Trophoblast cell (in vitro differentiated cells and primary cell): Measurements from ENCODE around the gene EDNRB.

ENCODE experiments used
- DNase-seq, 2 donors: peaks; one replicate each; pipeline ENCODE4 v3.0.0-alpha.2; 2016
- H2AFZ ChIP-seq: 2 replicates; pipeline ENCODE4 v1.6.1; 2013; ENCODE audit warnings: low read length, moderate library complexity, mild to moderate bottlenecking; ENCODE audit not compliant: insufficient read depth, poor library complexity
- H2AK5ac ChIP-seq: 2 replicates; pipeline ENCODE4 v1.6.1; 2013; ENCODE audit warnings: mild to moderate bottlenecking, low read length
- H2BK120ac ChIP-seq: 2 replicates; pipeline ENCODE4 v1.6.1; 2013; ENCODE audit warnings: low read length, mild to moderate bottlenecking, moderate library complexity; ENCODE audit not compliant: insufficient read depth, poor library complexity
- H2BK12ac ChIP-seq: 2 replicates; pipeline ENCODE4 v1.6.1; 2013; ENCODE audit warnings: mild to moderate bottlenecking, low read length, moderate library complexity
- H2BK5ac ChIP-seq: 2 replicates; pipeline ENCODE4 v1.6.1; 2013; ENCODE audit warnings: low read length, low read depth, moderate library complexity, mild to moderate bottlenecking; ENCODE audit not compliant: poor library complexity
- H3K14ac ChIP-seq: 2 replicates; pipeline ENCODE4 v1.6.1; 2013; ENCODE audit warnings: mild to moderate bottlenecking, low read length
- H3K18ac ChIP-seq: 2 replicates; pipeline ENCODE4 v1.6.1; 2013; ENCODE audit warnings: mild to moderate bottlenecking, low read length
- H3K23ac ChIP-seq: 2 replicates; pipeline ENCODE4 v1.6.1; 2013; ENCODE audit warnings: low read length
- H3K27ac ChIP-seq: 2 replicates; pipeline ENCODE4 v1.5.1; 2013; ENCODE audit warnings: low read depth, mild to moderate bottlenecking, inconsistent platforms, low read length, moderate library complexity
- H3K27me3 ChIP-seq: 2 replicates; pipeline ENCODE4 v1.6.1; 2013; ENCODE audit warnings: inconsistent platforms, mild to moderate bottlenecking, low read length, moderate library complexity; ENCODE audit not compliant: insufficient read depth
- H3K36me3 ChIP-seq, 2 experiments: 1 replicate in 1 of 2; 2 replicates in 1 of 2; pipeline ENCODE4 v1.6.1; 2013; ENCODE audit warnings: low read length in 2 of 2, mild to moderate bottlenecking in 2 of 2, moderate library complexity in 1 of 2; ENCODE audit not compliant: insufficient read depth in 2 of 2, control insufficient read depth in 1 of 2
- H3K4ac ChIP-seq: 2 replicates; pipeline ENCODE4 v1.6.1; 2013; ENCODE audit warnings: low read depth, mild to moderate bottlenecking, low read length, moderate library complexity
- H3K4me1 ChIP-seq, 2 experiments: 1 replicate in 1 of 2; 2 replicates in 1 of 2; pipeline ENCODE4 v1.6.1; 2013; ENCODE audit warnings: low read length in 2 of 2, mild to moderate bottlenecking in 2 of 2, moderate library complexity in 1 of 2; ENCODE audit not compliant: insufficient read depth in 2 of 2, control insufficient read depth in 1 of 2
- H3K4me2 ChIP-seq: 2 replicates; pipeline ENCODE4 v1.6.1; 2013; ENCODE audit warnings: inconsistent platforms, mild to moderate bottlenecking, low read length, moderate library complexity
- H3K4me3 ChIP-seq: 2 replicates; pipeline ENCODE4 v1.5.1; 2013; ENCODE audit warnings: mild to moderate bottlenecking, low read depth, low read length, inconsistent platforms
- H3K79me1 ChIP-seq: one replicate; pipeline ENCODE4 v1.6.1; 2013; ENCODE audit warnings: low read length
- H3K79me2 ChIP-seq: 2 replicates; pipeline ENCODE4 v1.6.1; 2013; ENCODE audit warnings: low read length, mild to moderate bottlenecking; ENCODE audit not compliant: control insufficient read depth, insufficient read depth, poor library complexity
- H3K9ac ChIP-seq: 2 replicates; pipeline ENCODE4 v1.6.1; 2013; ENCODE audit warnings: mild to moderate bottlenecking, low read length
- H3K9me3 ChIP-seq: 2 replicates; pipeline ENCODE4 v1.6.1; 2013; ENCODE audit warnings: low read depth, mild to moderate bottlenecking, control low read depth, inconsistent platforms, low read length; ENCODE audit not compliant: insufficient read depth
- H4K12ac ChIP-seq: 2 replicates; pipeline ENCODE4 v1.6.1; 2013; ENCODE audit warnings: low read depth, mild to moderate bottlenecking, low read length, moderate library complexity
- H4K8ac ChIP-seq: 2 replicates; pipeline ENCODE4 v1.6.1; 2013; ENCODE audit warnings: low read depth, mild to moderate bottlenecking, low read length, moderate library complexity
- H4K91ac ChIP-seq: one replicate; pipeline ENCODE4 v1.6.1; 2013; ENCODE audit warnings: low read depth, mild to moderate bottlenecking, low read length, moderate library complexity
- WGBS: extraction: QIAGEN DNeasy Blood & Tissue Kit; methylation state at CpG from one replicate; pipeline ENCODE4 v1.1.7; 2013; ENCODE audit warnings: missing lambda C conversion rate; ENCODE audit not compliant: insufficient read length, insufficient coverage; ENCODE audit errors: extremely low coverage; 5-methylcytosine and 5-hydroxymethylcytosine counted together

EDNRB gene

DNA sequence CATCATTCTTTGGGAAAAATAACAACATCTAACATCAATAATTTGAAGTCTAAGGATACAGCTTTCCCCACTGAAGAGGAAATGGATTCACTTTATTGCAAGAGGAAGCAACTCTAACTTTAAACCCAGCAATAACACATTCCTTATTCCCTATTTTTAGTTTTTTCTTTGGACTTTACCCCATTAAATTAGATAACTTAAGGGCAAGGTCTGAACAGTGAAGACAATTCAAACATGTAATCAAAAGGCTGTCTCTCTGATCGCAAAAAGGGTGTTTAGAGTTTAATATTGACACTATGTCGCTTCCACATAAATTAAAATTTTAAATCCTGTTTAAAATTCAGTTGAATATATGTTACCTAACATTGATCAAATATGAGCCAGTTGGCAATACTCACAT is 10.1 kb downstream of the EDNRB start:
- Histone ChIP-seq H3K4me3 (no peak overlapping the region), H3K9me3 (no peaks in the 10 kb centered on the region), H3K9ac (no peak overlapping the region), H3K4me1 (peaks cover 5 to 16% of the 10 kb centered on the region in 2 experiments), H3K27ac (peak overlapping the region; percentile 76), H3K79me2 (peaks cover 2% of the 10 kb centered on the region), H3K36me3 (peaks cover 0 to 11% of the 10 kb centered on the region in 2 experiments), H2AFZ (no peak overlapping the region), H3K23ac (no peak overlapping the region), H2AK5ac (no peak overlapping the region), H3K79me1 (peaks cover 13% of the 10 kb centered on the region), H2BK5ac (no peak overlapping the region), H4K8ac (no peak overlapping the region), H4K91ac (no peak overlapping the region), H4K12ac (no peak overlapping the region), H3K4ac (no peak overlapping the region), H3K4me2 (no peak overlapping the region), H2BK12ac (no peak overlapping the region), H2BK120ac (no peak overlapping the region), H3K27me3 (no peaks in the 10 kb centered on the region), H3K18ac (no peak overlapping the region), H3K14ac (no peak overlapping the region)
- no peak for DNase-seq
- WGBS, result no CpG with 5 or more reads among the region's 2 CpGs

GRCh38 chr13:77907666-77908341 is 10.8 kb downstream of the EDNRB start:
- H3K18ac ChIP-seq, result no peak overlapping the region
- H2BK120ac ChIP-seq, result no peak overlapping the region
- peak overlapping the region; percentile 79 for H3K27ac ChIP-seq
- no peaks in the 10 kb centered on the region for H3K9me3 ChIP-seq
- H2AK5ac ChIP-seq, result no peak overlapping the region
- peaks cover 5 to 16% of the 10 kb centered on the region in 2 experiments for H3K4me1 ChIP-seq
- no peak overlapping the region for H4K12ac ChIP-seq
- peak overlapping the region; percentile 50 for H3K4me2 ChIP-seq
- H3K23ac ChIP-seq, result no peak overlapping the region
- H3K4me3 ChIP-seq, result no peak overlapping the region
- H4K8ac ChIP-seq, result no peak overlapping the region
- no peak overlapping the region for H2BK12ac ChIP-seq
- H3K4ac ChIP-seq, result no peak overlapping the region
- WGBS, result no CpG with 5 or more reads among the region's 5 CpGs
- peaks cover 2 to 15% of the 10 kb centered on the region in 2 experiments for H3K36me3 ChIP-seq
- no peak overlapping the region for H3K14ac ChIP-seq
- peak overlapping the region; percentile 8 for H4K91ac ChIP-seq
- no peaks in the 10 kb centered on the region for H3K27me3 ChIP-seq
- peaks cover 2% of the 10 kb centered on the region for H3K79me2 ChIP-seq
- no peak for DNase-seq
- no peak overlapping the region for H2AFZ ChIP-seq
- peaks cover 13% of the 10 kb centered on the region for H3K79me1 ChIP-seq
- H3K9ac ChIP-seq, result no peak overlapping the region
- H2BK5ac ChIP-seq, result no peak overlapping the region

- peaks cover 2% of the 10 kb centered on the region for H3K79me2 ChIP-seq
- H3K23ac ChIP-seq, result no peak overlapping the region
- H3K27ac ChIP-seq, result no peak overlapping the region
Measured at GRCh38 chr13:77904031-77904430, 14.6 kb downstream of the EDNRB start.

DNA sequence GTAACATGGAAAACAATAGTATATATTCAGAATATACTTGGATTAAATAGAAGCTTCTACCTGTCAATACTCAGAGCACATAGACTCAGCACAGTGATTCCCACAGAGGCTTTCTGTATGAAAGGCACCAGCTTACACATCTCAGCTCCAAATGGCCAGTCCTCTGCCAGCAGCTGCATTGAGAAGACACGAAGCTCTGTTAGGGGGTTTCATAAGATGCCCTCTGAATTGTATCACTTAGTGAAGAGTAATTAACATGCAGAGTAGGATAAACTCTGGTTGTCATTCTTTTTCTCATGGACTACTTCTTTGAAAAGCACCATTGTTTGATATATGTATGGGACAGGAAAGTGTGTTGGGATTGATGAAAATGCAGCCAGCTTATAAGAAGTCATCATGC is 15.2 kb downstream of the EDNRB start:
- H3K27ac ChIP-seq, result no peak overlapping the region
- H3K23ac ChIP-seq, result no peak overlapping the region
- H2BK12ac ChIP-seq, result no peak overlapping the region
- no peak overlapping the region for H4K91ac ChIP-seq
- WGBS, result no CpG with 5 or more reads among the region's 1 CpG
- H3K18ac ChIP-seq, result no peak overlapping the region
- H3K79me2 ChIP-seq, result peaks cover 2% of the 10 kb centered on the region
- no peak overlapping the region for H4K12ac ChIP-seq
- no peaks in the 10 kb centered on the region for H3K27me3 ChIP-seq
- H4K8ac ChIP-seq, result no peak overlapping the region
- no peak overlapping the region for H3K4me2 ChIP-seq
- no peak overlapping the region for H2AK5ac ChIP-seq
- H3K9me3 ChIP-seq, result peaks cover 2% of the 10 kb centered on the region
- no peak overlapping the region for H2BK120ac ChIP-seq
- no peak overlapping the region for H2AFZ ChIP-seq
- no peak overlapping the region for H2BK5ac ChIP-seq
- peaks cover 7 to 28% of the 10 kb centered on the region in 2 experiments for H3K36me3 ChIP-seq
- H3K79me1 ChIP-seq, result peaks cover 13% of the 10 kb centered on the region
- H3K4ac ChIP-seq, result no peak overlapping the region
- H3K4me1 ChIP-seq, result peaks cover 5 to 13% of the 10 kb centered on the region in 2 experiments
- H3K4me3 ChIP-seq, result no peak overlapping the region
- no peak for DNase-seq
- no peak overlapping the region for H3K9ac ChIP-seq
- no peak overlapping the region for H3K14ac ChIP-seq

More at GRCh38 chr13:77904031-77904430, 14.6 kb downstream of the EDNRB start:
- H3K14ac ChIP-seq, result no peak overlapping the region
- H2BK12ac ChIP-seq, result no peak overlapping the region
- H3K18ac ChIP-seq, result no peak overlapping the region
- no peak overlapping the region for H4K8ac ChIP-seq
- H2AFZ ChIP-seq, result no peak overlapping the region
- no peak overlapping the region for H3K9ac ChIP-seq
- H3K9me3 ChIP-seq, result peaks cover 2% of the 10 kb centered on the region
- no peak overlapping the region for H4K12ac ChIP-seq
- H3K4me1 ChIP-seq, result peaks cover 5 to 13% of the 10 kb centered on the region in 2 experiments
- peaks cover 13% of the 10 kb centered on the region for H3K79me1 ChIP-seq
- no peak overlapping the region for H4K91ac ChIP-seq
- no peak overlapping the region for H2AK5ac ChIP-seq
- no CpG with 5 or more reads among the region's 4 CpGs for WGBS
- DNase-seq, result peak; percentile 60 to 80
- no peak overlapping the region for H2BK120ac ChIP-seq
- H3K4me2 ChIP-seq, result no peak overlapping the region
- no peak overlapping the region for H3K4me3 ChIP-seq
- H3K4ac ChIP-seq, result no peak overlapping the region
- H3K36me3 ChIP-seq, result peaks cover 7 to 28% of the 10 kb centered on the region in 2 experiments
- H2BK5ac ChIP-seq, result no peak overlapping the region
- no peaks in the 10 kb centered on the region for H3K27me3 ChIP-seq
